ENCODE measurements around the gene HSPE1.
"Not testable (repeated sequence)": the region's sequence is repeated elsewhere in the genome, so short reads cannot be mapped to it uniquely, and the experiment has no call there.

The HSPE1 gene

DNA sequence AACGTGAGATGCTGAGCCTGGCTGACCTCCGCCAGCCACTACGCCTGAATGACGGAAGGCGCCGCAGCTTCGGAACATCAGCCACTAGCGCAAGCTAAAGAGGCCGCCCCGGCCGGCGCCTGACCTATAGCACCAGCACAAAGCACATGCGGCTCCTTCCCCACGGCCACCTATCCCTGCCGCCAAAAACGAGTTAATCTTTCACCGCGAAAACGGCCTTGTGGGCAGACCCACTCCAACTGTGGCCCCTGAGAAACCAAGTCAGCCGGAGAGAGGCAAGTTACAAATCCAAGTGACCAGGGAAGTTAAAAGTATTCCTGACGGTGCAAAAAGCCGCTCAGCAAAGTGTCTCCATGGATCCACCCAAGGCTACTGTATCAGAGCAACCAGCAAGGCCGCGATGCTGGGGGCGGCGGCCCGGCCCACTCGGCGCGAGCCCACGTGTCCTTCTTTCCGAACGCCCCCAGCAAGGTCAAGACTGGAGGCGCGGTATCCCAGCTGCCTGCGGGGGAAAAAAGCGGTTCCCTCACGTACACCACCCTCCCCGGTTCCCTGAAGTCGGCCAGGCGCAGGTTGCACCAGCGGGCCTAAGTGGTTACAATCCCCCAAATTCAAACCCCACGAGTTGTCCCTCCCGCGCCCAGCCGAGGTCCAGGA lies 1.1 kb upstream of the HSPE1 start:
- DNase-seq, result peak; percentile 35

- DNase-seq, result peak; percentile 47
Observed at GRCh38 chr2:197500503-197501131, 438 bp downstream of the HSPE1 start.

DNA sequence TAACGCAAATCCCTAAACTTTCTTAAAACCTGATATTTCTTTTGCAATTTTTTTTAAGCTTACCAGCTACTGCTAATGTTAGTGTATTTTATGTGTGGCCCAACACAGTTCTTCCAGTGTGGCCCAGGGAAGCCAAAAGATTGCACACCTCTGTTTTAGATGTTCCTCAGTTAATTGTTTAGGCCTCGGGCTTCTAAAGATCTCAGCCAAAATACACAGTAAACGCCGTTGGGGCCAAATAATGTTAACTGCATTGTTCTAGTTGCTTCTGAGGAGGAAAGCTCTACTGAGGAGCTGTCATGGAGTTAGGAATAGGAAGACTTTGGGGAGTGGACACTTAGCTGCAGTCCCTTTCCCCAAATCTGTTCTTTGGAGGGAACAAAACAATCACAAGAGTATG lies 2.0 kb downstream of the HSPE1 start:
- no peak for DNase-seq

- DNase-seq, result no peak
Observed at GRCh38 chr2:197502685-197503084, 2.5 kb downstream of the HSPE1 start.

DNA sequence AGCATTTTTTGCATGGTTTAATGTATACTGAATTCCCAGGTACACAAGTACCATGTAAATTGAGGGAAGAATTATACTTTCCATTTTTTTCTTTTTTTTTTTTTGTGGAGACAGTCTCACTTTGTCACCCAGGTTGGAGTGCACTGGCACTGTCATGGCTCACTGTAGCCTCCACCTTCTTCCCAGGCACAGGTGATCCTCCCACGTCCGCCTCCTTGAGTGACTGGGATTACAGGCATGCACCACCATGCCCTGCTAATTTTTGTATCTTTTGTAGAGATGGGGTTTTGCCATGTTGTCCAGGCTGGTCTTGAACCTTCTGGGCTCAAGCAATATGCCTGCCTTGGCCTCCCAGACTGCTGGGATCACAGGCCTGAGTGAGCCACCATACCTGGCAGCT lies 3.8 kb downstream of the HSPE1 start:
- no peak for DNase-seq

- DNase-seq, result no peak
Observed at GRCh38 chr2:197504512-197504911, 4.3 kb downstream of the HSPE1 start.

GRCh38 chr2:197506658-197507057 lies 6.5 kb downstream of the HSPE1 start:
- no peak for DNase-seq

DNA sequence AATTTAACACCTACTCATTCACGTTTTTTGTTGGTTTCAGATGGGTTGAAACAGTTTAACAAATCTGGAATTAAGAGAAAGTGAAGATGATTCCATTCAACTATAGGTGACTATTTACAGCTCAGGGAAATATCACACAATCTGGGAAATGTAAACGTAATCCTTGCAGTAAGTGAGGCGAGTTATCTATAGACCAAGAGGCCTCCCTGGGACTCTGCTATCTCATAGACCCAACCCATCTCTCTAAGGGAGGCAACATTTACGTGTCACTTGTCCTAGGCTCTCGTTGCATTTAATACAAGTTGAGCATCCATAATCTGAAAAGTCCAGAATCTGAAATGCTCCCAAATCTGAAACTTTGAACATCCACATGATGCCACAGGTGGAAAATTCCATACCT lies 13.7 kb downstream of the HSPE1 start:
- no peak for DNase-seq

DNA sequence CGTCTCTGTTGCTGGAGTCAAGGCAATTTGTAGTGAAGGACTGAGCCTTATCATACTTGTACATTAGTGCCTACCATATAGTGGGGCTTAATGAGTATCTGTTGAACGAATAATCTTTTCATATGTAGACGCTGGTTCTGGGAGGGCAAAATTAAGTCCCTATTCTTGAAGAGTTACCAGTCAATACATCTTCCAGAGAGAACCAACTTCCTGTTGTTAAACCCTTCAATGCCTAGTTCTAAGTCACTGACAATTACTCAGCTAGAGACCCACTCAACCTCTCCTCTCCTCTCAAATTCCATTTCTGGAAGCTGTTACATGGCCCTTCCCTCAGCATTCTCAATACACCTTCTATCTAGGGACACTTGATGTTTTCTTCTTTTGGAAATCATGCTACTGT lies 14.6 kb downstream of the HSPE1 start:
- DNase-seq, result no peak

DNA sequence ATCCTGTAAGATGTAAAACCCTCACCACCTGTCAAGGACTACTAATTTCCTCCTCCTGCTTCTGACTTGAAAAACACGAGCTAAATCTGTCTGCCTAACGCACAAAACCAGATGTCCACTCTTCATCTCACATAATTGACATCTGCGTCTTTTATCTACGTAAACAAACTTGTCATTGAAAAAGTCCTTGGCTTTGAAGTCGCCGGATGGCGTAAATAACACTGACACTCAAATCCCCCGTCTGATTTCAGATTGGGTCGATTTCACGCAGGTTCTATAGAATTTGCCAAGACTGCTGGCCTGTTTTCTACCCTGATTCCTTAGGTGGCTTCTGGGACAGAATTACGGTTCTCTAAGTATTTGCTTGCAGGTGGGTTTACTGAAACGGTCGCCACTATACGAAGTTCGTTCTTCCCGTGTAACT lies 15.1 kb downstream of the HSPE1 start:
- no peak for DNase-seq

DNA sequence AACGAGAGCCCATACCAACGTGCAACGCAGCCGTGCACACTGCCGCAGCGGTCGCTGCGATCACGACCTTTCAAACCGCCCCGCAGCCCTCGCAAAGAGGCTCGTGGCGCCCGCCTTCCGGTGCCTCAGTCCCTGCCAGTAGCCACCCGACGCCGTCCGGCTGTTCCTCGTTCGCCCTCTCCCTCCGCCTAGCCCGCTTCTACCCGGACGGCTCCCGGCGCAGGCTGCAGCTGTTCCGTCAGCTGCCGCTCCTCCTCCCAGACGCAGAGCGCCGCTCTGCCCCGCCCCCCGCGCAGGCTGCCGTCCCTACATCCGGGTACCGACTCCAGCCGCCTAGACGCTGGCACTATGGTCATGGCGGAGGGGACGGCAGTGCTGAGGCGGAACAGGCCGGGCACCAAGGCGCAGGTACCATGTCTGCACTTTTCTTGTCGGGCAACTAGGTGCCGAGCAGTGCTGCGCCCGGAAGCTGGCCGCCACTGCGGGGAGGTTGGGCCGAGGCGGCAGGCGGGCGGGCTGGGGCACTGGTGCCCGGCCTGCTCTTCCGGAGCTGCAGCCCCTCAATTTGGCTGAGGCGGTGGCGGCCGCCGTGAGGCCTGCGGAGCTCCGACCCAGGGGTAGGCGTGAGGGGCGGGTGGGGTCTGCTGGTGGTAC lies 15.7 kb downstream of the HSPE1 start, which contains the start of gene MOB4:
Gene MOB4 (plus strand): TSS at position 328 of the 654 bp plus-strand sequence. CDS start 21 bp downstream, at position 349.
- DNase-seq, result peak; percentile 90

DNA sequence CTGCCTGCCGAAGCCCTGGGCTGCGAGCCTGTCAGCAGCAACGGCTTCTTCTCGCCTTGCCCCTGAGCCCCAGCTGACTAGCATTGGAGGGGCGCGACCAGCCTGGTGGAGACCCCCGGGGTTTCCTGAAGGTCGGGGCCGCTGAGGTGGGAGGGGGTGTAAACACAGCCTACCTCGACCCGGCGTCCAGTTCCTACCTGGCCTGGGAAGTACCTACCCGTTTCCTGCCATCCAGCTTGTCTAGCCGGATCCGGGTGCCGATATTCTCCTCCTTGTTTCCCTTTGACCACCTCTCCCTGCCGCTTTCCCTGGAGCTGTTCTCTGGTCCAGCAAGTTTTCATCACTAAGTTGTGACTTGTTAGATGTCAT lies 16.2 kb downstream of the HSPE1 start:
- peak; percentile 34 for DNase-seq

DNA sequence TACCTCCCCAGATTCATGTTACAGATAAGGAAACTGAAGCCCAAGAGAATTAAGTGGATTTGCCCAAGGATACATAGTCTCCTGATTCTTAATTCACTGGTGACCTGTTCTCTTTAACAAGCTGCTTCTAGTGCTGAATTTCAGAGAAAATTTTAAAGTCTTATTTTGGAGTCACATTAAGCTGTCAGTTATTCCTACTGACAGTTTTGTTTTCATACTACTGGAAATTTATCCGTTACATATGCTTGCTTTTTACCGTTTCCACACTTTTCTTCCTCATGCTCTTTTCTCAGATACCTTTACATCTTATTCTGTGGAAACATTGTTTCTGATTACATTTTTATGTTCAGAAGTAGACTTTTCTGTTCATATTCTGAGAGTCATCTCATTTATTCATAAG lies 17.0 kb downstream of the HSPE1 start:
- no peak for DNase-seq

DNA sequence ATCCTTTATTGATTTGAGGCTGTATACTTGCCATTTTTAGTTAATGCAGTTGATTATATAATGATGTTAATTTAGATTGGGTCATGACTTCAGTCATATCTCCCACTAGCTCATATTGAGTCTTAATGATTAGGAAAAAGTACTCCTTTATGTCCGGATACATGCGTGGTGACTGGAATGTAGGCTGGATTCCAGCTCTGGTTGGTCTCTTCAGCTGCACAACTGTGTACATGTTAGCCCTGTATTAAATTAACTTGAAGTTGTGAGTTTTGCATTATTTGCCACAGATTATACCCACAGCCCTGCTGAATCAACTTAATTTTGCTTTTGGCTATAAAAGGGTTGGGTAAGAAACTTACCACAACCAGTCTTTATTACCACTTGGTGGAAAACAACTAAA lies 38.2 kb downstream of the HSPE1 start:
- no peak for DNase-seq

GRCh38 chr2:197539734-197540133 lies 39.6 kb downstream of the HSPE1 start:
- DNase-seq, result no peak

- no peak for DNase-seq
Observed at GRCh38 chr2:197543206-197543605, 43.0 kb downstream of the HSPE1 start.

DNA sequence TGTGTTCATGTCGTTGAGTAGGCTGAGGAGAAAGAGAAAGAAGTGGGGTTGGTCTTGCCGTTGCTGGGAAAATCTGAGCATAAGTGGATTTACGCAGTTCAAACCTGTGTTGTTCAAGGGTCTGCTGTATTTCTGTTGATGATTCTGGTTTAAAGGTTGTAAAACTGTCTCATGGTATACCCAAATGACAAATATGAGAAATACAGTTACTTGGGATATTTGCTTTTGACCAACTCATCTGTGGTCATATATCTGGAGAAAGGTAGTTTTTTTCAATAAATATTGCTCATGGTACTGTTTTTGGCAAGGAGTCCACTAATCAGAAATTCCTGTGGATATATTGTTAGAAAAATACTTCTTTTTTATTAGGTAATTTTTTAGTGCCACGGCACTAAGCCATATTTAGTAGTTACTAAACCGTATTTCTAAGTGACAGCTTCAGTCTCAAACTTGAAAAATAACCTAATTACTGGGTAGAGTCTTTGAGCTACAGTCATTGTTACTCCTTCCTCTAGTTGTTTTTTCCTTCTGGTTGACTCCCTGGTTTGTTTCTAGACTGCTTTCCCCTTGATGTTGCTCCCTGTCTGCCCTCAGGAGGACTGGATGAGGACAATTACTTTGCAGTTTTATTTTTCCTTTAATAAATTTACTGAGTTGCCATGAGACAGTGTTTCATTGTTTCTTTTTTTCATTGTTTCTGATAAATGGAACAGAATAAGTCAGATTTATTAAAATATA lies 47.2 kb downstream of the HSPE1 start:
- DNase-seq, result no peak

DNA sequence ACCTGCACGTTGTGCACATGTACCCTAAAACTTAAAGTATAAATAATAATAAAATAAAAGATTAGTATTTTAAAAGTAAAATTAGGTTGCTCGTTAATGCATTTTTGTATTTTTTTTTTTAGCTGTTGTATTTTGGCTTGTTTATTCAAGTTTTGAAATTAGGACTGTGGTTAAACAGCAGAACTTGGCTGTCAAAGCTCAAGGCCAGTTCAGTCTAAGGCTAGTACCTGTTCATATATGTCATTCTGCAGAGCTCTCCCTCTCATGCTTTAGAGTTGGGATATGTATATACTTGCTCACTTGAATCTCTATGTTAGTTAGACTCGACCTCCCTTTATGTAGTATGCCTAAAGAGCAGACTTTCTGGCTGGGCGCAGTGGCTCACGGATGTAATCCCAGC lies 48.4 kb downstream of the HSPE1 start:
- no peak for DNase-seq

GRCh38 chr2:197551260-197551659 lies 51.1 kb downstream of the HSPE1 start:
- DNase-seq, result not testable (repeated sequence)

All from NCI-H1105 treated with DMSO at 0.1 percent for 48 hours (cell line).